Right atrium auricular region (tissue), 2 donors: ENCODE data around the gene ZNF438. TPM values are rescaled to one million over a fixed set of nuclear protein-coding genes. Genes with fewer than 3 reads are reported as not detected.
A peak's percentile ranks its signal among the peaks of the same experiment; 100 is the strongest.

Experiments used
- DNase-seq: peaks from one replicate; pipeline ENCODE4 v3.0.0-alpha.2; 2019; ENCODE audit warnings: low spot score
- H3K27ac ChIP-seq, 2 donors: fragments of 200-600 bp; sonication (generic); 1 replicate in 1 of 2; 2 replicates in 1 of 2; pipeline ENCODE4 v1.5.1; 2016 to 2019
- H3K27me3 ChIP-seq, 2 donors: fragments of 200-600 bp; sonication (generic); one replicate each; pipeline versions ENCODE4 v1.5.1 to v1.6.0; 2017 to 2019
- H3K36me3 ChIP-seq: fragments of 200-600 bp; sonication (generic); one replicate; pipeline ENCODE4 v1.5.1; 2016
- H3K4me1 ChIP-seq, 2 donors: fragments of 200-600 bp; sonication (generic); one replicate each; pipeline versions ENCODE4 v1.5.1 to v1.6.0; 2017 to 2019
- H3K4me3 ChIP-seq, 2 donors: fragments of 200-600 bp; sonication (generic); 1 replicate in 1 of 2; 2 replicates in 1 of 2; pipeline ENCODE4 v1.5.1; 2017 to 2019; ENCODE audit warnings: mild to moderate bottlenecking in 1 of 2, moderate library complexity in 1 of 2
- H3K9me3 ChIP-seq, 2 donors: fragments of 200-600 bp; sonication (generic); one replicate each; pipeline ENCODE4 v1.5.1; 2019
- total RNA-seq, 2 donors: library from RNA; depleted of rRNA; stranded (reverse); fragments of >200 nt; gene quantifications; one replicate each; pipeline ENCODE4 v1.1.0, GENCODE V29; 2016
- TF ChIP-seq, protein P1 (sequence below), 2 donors: fragments of 200-600 bp; sonication (generic); IDR thresholded peaks; one replicate each; pipeline ENCODE4 v1.5.1; 2019; ENCODE audit warnings: antibody characterized with exemption in 2 of 2

ZNF438 gene, protein sequence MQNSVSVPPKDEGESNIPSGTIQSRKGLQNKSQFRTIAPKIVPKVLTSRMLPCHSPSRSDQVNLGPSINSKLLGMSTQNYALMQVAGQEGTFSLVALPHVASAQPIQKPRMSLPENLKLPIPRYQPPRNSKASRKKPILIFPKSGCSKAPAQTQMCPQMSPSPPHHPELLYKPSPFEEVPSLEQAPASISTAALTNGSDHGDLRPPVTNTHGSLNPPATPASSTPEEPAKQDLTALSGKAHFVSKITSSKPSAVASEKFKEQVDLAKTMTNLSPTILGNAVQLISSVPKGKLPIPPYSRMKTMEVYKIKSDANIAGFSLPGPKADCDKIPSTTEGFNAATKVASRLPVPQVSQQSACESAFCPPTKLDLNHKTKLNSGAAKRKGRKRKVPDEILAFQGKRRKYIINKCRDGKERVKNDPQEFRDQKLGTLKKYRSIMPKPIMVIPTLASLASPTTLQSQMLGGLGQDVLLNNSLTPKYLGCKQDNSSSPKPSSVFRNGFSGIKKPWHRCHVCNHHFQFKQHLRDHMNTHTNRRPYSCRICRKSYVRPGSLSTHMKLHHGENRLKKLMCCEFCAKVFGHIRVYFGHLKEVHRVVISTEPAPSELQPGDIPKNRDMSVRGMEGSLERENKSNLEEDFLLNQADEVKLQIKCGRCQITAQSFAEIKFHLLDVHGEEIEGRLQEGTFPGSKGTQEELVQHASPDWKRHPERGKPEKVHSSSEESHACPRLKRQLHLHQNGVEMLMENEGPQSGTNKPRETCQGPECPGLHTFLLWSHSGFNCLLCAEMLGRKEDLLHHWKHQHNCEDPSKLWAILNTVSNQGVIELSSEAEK
- total RNA-seq = 10 to 100 TPM; 13.4 to 14.5 TPM

DNA sequence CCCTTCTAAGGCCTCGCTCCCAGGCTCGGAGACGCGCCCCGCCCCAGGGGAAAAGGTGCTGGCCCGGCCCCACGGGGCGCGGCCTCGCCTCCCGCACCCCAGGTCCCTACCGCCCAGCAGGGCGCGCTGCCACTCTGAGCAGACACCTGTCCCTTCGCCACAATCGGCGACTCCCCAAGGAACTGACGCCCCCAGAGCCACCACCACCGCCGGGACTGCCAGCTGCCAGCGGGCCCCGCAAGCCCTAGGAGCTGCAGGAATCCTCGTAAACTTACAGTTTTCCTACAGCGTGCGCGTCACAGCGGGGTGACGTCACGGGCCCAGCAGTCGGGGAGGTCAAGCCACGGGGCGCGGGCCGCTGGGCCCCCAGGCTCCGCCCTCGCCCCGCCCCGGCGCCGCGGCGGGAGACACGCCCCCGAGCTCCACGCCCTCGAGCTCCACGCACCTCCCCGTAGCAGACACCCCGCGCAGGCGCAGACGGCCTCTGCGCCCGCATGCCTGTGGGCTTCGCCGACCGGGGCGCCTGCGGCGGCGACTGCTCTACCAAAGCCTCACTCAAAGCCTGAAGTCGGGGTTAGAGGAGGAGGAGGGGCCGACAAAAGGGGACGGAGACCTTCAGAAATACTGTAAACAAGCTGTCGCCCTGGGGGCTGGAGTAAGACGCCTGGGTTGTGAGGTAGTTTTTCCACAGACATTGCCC, at the start of gene ZNF438:
ZNF438 (minus strand) TSS at position 308 of the 700 bp plus-strand sequence. CDS start 154,831 bp downstream, outside the sequence.
- H3K4me3 ChIP-seq = peak within 1 kb of the TSS; percentile 66 to 68
- peaks cover 0 to 41% of the 10 kb centered on the region in 2 donors for H3K4me1 ChIP-seq
- H3K9me3 ChIP-seq = no peaks in the 10 kb centered on the region
- no peaks in the 10 kb centered on the region for H3K27me3 ChIP-seq
- DNase-seq = peak; percentile 97
- peak within 1 kb of the TSS; percentile 99 to 100 for H3K27ac ChIP-seq
- no peaks in the 10 kb centered on the region for H3K36me3 ChIP-seq
- TF ChIP-seq, protein P1, sequence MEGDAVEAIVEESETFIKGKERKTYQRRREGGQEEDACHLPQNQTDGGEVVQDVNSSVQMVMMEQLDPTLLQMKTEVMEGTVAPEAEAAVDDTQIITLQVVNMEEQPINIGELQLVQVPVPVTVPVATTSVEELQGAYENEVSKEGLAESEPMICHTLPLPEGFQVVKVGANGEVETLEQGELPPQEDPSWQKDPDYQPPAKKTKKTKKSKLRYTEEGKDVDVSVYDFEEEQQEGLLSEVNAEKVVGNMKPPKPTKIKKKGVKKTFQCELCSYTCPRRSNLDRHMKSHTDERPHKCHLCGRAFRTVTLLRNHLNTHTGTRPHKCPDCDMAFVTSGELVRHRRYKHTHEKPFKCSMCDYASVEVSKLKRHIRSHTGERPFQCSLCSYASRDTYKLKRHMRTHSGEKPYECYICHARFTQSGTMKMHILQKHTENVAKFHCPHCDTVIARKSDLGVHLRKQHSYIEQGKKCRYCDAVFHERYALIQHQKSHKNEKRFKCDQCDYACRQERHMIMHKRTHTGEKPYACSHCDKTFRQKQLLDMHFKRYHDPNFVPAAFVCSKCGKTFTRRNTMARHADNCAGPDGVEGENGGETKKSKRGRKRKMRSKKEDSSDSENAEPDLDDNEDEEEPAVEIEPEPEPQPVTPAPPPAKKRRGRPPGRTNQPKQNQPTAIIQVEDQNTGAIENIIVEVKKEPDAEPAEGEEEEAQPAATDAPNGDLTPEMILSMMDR (IDR thresholded peaks at IDR 0.05) = peak in 1 of 2 donors; percentile 76

DNA sequence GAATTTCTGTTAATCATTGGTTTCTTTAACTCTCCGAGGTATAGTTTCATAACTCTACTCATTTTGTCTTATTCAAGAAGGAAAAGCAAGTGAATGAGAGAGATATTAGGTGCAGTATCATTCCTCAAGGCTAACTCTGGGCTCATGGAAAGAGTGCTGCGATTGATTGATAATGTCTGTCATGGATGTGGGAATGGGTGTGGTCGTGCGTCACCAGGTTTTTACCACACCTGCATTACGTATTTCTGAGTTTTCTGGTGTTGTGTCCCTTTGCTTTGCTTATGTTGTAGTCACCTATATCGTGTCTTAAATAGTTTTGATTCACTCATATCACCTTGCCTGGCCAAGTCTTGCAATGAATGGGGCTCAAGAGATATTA, 44.9 kb upstream of the ZNF438 start:
- Histone ChIP-seq H3K36me3 (no peaks in the 10 kb centered on the region), H3K9me3 (no peaks in the 10 kb centered on the region), H3K4me3 (no peak overlapping the region), H3K27me3 (no peaks in the 10 kb centered on the region), H3K27ac (no peak overlapping the region), H3K4me1 (peaks cover 0 to 9% of the 10 kb centered on the region in 2 donors)
- DNase-seq = no peak
- TF ChIP-seq, protein P1 (IDR thresholded peaks at IDR 0.05) = no peak

DNA sequence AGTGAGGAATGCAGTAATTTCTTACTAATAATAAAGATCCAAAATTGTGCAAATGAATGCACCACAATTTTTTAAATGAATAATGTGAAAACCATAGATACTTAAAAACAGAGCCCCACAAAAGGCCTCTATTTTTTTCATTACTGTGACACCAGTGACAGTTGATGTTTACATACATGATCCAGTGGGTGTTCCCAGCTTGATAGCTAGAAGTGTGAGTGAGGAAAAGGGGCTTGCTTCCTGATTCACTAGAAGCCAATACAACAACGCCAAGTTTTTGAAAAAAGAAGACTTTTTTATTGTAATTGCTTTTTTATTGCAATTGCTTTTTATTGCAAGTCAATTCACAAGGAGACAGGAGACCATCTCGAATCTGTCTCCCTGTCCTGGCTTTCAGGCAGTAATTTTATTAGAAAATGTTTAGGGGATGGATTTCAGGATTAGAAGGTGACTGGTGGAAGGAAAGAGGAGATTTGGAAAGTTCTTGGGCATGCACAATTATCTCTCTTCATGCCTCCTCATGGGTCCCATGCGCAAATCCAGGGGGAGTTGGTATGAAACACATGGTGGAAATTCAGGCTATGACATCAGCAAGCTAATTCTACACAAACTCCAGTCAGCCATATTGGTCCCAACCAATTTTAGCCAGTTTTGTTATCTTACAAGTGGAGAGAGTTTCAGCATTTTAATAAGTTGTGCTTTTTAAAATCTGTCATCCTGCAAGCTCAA, 44.4 kb upstream of the ZNF438 start:
- H3K27ac ChIP-seq = peak overlapping the region in 1 of 2 donors; percentile 22
- H3K9me3 ChIP-seq = no peaks in the 10 kb centered on the region
- no peaks in the 10 kb centered on the region for H3K36me3 ChIP-seq
- TF ChIP-seq, protein P1 (IDR thresholded peaks at IDR 0.05) = no peak
- H3K4me1 ChIP-seq = peaks cover 0 to 14% of the 10 kb centered on the region in 2 donors
- no peak for DNase-seq
- no peaks in the 10 kb centered on the region for H3K27me3 ChIP-seq
- no peak overlapping the region for H3K4me3 ChIP-seq

DNA sequence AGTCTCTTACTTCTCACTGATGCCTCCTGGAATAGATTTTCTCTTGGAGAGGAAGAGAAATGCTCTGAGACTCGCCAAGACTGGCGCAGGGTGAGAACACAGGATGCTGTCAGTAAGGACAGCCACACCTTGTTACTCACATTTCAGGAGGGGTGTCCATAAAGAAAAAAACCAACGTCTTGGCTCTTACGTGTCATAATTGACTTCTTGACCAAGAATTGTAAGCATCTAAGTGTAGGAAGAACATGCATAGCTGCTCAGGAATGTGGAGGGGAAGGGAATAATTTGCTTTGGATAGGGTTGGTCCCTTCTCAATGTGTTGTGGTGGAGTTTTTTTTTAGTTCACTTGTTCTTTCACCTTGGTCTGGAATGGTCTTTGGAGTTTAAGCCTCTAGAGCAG, 43.8 kb upstream of the ZNF438 start:
- no peak for DNase-seq
- Histone ChIP-seq H3K27ac (peak overlapping the region in 1 of 2 donors; percentile 22), H3K27me3 (no peaks in the 10 kb centered on the region), H3K4me1 (peaks cover 0 to 20% of the 10 kb centered on the region in 2 donors), H3K4me3 (no peak overlapping the region), H3K36me3 (no peaks in the 10 kb centered on the region), H3K9me3 (no peaks in the 10 kb centered on the region)
- TF ChIP-seq, protein P1 (IDR thresholded peaks at IDR 0.05) = no peak

DNA sequence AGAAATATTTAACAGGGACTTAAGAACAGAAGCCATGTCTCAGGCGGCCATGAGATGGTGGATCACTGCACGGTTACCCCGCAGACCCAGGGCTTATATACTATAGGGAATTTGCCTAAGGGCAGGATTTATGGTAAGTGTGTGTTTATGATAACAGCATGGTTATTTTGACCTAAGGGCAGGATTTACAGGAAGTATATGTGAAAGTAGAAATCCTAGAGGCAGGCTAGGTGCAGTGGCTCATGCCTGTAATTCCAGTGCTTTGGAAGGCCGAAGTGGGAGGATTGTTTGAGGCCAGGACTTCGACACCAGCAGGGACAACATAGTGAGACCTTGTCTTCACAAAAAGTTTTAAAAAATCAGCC, 43.0 kb upstream of the ZNF438 start:
- Histone ChIP-seq H3K36me3 (no peaks in the 10 kb centered on the region), H3K27ac (peak overlapping the region; percentile 27 to 28), H3K9me3 (no peaks in the 10 kb centered on the region), H3K27me3 (no peaks in the 10 kb centered on the region), H3K4me3 (no peak overlapping the region), H3K4me1 (peaks cover 0 to 28% of the 10 kb centered on the region in 2 donors)
- no peak for DNase-seq
- TF ChIP-seq, protein P1 (IDR thresholded peaks at IDR 0.05) = no peak
